ENCODE results near the gene REG3G.
"Not testable (repeated sequence)": the region's sequence is repeated elsewhere in the genome, so short reads cannot be mapped to it uniquely, and the experiment has no call there.

REG3G gene

DNA sequence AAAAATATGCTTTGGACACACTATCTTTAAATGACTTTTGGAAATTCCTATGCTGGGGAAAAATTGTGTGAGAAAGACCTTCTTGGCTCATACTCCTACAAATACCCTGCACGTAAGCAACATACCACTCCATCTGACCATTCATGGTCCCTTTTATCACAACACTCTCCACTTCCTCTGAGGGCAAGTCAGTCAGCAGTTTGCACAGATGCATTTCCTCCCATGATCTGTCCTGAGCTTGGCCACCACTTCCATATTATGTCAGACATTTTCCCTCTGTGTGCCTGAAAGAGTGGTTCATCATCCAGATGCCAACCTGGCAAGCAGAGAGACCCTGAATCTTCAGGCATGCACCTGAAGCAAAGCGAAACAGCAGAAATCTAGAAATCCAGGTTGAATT lies 16.1 kb upstream of the REG3G start:
- TF ChIP-seq, protein P1, sequence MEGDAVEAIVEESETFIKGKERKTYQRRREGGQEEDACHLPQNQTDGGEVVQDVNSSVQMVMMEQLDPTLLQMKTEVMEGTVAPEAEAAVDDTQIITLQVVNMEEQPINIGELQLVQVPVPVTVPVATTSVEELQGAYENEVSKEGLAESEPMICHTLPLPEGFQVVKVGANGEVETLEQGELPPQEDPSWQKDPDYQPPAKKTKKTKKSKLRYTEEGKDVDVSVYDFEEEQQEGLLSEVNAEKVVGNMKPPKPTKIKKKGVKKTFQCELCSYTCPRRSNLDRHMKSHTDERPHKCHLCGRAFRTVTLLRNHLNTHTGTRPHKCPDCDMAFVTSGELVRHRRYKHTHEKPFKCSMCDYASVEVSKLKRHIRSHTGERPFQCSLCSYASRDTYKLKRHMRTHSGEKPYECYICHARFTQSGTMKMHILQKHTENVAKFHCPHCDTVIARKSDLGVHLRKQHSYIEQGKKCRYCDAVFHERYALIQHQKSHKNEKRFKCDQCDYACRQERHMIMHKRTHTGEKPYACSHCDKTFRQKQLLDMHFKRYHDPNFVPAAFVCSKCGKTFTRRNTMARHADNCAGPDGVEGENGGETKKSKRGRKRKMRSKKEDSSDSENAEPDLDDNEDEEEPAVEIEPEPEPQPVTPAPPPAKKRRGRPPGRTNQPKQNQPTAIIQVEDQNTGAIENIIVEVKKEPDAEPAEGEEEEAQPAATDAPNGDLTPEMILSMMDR (IDR thresholded peaks at IDR 0.05; ENCODE audit: low read depth, low read length), result no peak
- no peak for DNase-seq (ENCODE audit: low read depth in 2 of 2)
- H3K4me3 ChIP-seq (replicated peaks in 1 of 2; ENCODE audit: low read depth in 2 of 2, low read length in 2 of 2), result no peak overlapping the region

DNA sequence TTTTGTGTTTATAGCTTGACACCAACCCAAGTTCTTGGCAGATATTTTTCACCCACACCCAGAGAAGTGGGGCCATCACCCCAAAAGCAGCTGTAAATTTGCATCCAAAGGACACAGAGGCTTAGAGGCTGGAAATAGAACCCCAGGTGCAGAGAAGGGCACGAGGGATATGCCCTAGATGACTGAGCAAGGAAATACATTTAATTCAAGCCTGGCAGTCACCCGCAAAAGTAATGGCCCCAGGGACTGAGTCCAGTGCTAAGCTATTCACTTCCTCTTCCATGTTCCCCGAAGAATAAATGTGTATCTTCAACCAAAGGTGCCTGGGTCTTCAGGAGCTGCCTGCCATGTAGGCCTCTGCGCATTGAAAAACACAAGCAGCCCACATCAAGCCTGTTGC lies 14.0 kb upstream of the REG3G start:
- no peak for DNase-seq (ENCODE audit: low read depth in 2 of 2)
- TF ChIP-seq, protein P1 (IDR thresholded peaks at IDR 0.05; ENCODE audit: low read depth, low read length), result no peak
- no peak overlapping the region for H3K4me3 ChIP-seq (replicated peaks in 1 of 2; ENCODE audit: low read depth in 2 of 2, low read length in 2 of 2)

DNA sequence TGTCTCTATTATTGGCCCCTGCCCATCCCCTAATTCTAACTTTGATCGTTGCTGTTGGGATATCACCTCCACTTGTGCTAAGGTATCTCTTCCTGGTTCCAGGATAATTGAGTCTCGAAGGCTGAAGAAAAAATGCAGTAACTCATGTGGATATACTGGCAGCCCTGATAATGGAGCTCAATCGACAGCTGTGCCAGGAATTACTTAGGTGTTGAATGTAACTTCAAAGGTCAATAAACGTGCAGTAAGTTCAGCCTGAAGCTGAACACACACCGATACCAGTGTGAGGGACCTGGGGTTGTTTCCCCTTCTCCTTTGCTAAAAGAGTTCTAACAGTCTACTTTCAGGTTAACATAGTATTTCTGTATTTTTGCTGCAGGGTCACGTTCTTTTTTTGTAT lies 11.9 kb upstream of the REG3G start:
- TF ChIP-seq, protein P1 (IDR thresholded peaks at IDR 0.05; ENCODE audit: low read depth, low read length), result no peak
- no peak for DNase-seq (ENCODE audit: low read depth in 2 of 2)
- no peak overlapping the region for H3K4me3 ChIP-seq (replicated peaks in 1 of 2; ENCODE audit: low read depth in 2 of 2, low read length in 2 of 2)

DNA sequence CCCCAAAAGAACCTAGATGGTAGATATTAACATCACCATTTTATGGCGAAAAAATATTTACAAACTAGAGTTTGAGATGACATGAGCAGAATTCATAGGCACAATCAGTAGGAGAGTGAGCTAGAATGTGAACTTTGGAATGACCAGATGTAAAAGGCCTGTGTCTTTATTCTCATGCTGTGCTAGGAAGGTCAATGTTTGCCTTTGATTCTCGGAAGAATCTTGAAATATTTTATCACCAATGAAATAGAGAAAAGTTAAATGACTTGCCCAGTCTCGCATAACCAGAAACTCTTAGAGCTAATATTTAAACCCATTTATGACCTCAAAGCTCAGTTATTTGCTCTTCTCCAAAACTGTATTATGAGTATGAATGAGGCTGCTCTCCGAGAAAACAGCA lies 9.2 kb upstream of the REG3G start:
- TF ChIP-seq, protein P1 (IDR thresholded peaks at IDR 0.05; ENCODE audit: low read depth, low read length), result no peak
- no peak overlapping the region for H3K4me3 ChIP-seq (replicated peaks in 1 of 2; ENCODE audit: low read depth in 2 of 2, low read length in 2 of 2)
- no peak for DNase-seq (ENCODE audit: low read depth in 2 of 2)

DNA sequence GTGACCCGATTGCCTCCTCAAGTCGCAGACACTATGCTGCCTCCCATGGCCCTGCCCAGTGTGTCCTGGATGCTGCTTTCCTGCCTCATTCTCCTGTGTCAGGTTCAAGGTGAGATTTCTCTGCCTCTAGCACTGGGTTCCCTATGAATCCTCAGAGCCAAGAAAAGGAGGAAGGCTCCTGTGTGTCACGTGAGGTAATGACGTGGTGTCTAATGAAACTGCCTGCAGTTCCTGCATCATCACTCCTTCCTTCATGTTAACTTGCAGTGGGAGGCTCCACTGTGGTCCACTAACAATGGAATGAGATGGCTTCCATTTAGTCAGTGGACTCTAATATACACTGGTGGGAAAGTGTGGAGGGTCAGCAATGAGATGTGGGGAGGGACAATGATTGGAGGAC lies 559 bp downstream of the REG3G start:
- DNase-seq (ENCODE audit: low read depth in 2 of 2), result no peak
- TF ChIP-seq, protein P1 (IDR thresholded peaks at IDR 0.05; ENCODE audit: low read depth, low read length), result no peak
- no peak overlapping the region for H3K4me3 ChIP-seq (replicated peaks in 1 of 2; ENCODE audit: low read depth in 2 of 2, low read length in 2 of 2)

DNA sequence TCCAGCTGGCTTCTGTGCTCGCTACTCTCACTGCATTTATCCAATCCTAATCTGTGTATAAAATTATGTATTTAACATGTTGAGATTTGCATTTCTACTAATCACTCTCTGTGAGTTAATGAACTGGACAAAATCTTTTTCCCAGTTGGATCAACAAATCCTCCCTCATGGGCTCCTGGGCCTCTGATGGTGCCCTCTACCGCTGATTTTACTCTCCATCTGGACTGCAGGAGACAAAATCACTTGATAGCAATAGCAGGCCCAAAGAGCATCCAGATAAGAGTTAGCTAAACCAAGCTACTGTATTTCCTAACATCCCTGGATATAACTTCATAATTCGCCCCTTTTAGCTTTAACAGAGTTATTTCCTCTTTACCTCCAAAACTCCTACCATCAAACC lies 14.4 kb downstream of the REG3G start:
- H3K4me3 ChIP-seq (replicated peaks in 1 of 2; ENCODE audit: low read depth in 2 of 2, low read length in 2 of 2), result no peak overlapping the region
- TF ChIP-seq, protein P1 (IDR thresholded peaks at IDR 0.05; ENCODE audit: low read depth, low read length), result no peak

DNA sequence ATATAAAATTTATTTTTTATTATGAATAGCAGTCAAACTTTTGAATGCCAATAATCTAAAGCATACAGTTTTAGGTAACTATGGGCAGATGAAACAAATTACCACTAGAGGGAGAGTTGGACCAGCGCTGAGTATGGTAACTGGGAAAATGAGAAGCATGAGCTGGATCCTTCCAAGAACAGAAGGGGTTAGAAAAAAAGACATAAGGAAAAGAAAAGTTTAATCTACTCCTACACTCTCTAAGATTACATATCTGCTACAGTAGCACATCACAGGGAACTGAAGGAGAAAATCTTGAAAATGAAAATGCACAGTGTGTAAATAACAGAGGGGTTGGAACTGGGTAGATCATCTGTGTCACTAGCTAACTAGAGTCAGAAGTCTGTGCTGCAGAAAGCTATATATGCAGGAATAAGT lies 15.5 kb downstream of the REG3G start:
- TF ChIP-seq, protein P1 (IDR thresholded peaks at IDR 0.05; ENCODE audit: low read depth, low read length), result no peak
- no peak for DNase-seq (ENCODE audit: low read depth in 2 of 2)
- H3K4me3 ChIP-seq (replicated peaks in 1 of 2; ENCODE audit: low read depth in 2 of 2, low read length in 2 of 2), result no peak overlapping the region

More for the DNA sequence above, 14.4 kb downstream of the REG3G start:
- no peak for DNase-seq (ENCODE audit: low read depth in 2 of 2)

DNA sequence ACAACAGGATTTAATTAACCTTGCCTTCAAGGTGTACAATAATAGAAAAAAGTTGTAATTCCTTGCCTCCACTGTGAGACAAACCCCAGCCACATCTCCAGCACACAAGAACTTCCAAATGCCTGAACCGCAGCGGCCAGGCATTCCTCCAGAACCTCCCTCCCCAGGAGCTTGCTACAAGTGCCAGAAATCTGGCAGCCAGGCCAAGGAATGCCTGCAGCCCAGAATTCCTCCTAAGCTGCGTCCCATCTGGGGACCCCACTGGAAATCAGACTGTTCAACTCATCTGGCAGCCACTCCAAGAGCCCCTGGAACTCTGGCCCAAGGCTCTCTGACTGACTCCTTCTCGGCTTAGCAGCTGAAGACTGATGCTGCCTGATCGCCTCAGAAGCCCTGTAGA lies 28.0 kb downstream of the REG3G start:
- not testable (repeated sequence) for DNase-seq (ENCODE audit: low read depth in 2 of 2); H3K4me3 ChIP-seq (replicated peaks in 1 of 2; ENCODE audit: low read depth in 2 of 2, low read length in 2 of 2)

DNA sequence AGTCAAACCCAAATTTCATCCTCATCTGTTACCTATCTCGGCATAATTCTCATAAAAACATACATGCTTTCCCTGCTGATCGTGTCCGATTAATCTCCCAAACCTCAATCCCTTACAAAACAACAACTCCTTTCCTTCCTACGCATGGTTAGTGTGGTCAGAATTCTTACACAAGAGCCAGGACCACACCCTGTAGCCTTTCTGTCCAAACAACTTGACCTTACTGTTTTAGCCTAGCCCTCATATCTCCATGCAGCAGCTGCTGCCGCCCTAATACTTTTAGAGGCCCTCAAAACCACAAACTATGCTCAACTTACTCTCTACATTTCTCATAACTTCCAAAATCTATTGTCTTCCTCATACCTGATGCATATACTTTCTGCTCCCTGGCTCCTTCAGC lies 29.3 kb downstream of the REG3G start:
- not testable (repeated sequence) for H3K4me3 ChIP-seq (replicated peaks in 1 of 2; ENCODE audit: low read depth in 2 of 2, low read length in 2 of 2)

More for the DNA sequence above, 29.3 kb downstream of the REG3G start:
- not testable (repeated sequence) for DNase-seq (ENCODE audit: low read depth in 2 of 2)

Data from cardiac fibroblast (primary cell).